Esophagus squamous epithelium (tissue), 4 donors: ENCODE measurements around the gene TEX2.

Experiments used
- CTCF ChIP-seq, 6 experiments: fragments of 450-650 bp in 4 of 6; fragments of 200-600 bp in 2 of 6; sonication (generic) in 2 of 6; IDR thresholded peaks; one replicate each; pipeline ENCODE4 v1.5.1; 2016 to 2019; ENCODE audit warnings: antibody characterized with exemption in 6 of 6, mild to moderate bottlenecking in 4 of 6, moderate library complexity in 4 of 6
- POLR2A ChIP-seq, 4 donors: fragments of 450-650 bp; IDR thresholded peaks; one replicate each; pipeline ENCODE4 v1.6.1; 2017; ENCODE audit warnings: antibody characterized with exemption in 4 of 4, mild to moderate bottlenecking in 4 of 4, moderate library complexity in 3 of 4

GRCh38 chr17:64261417-64262145 lies 1.5 kb downstream of the TEX2 start:
- TF ChIP-seq CTCF (IDR thresholded peaks at IDR 0.05) (no peak), POLR2A (IDR thresholded peaks at IDR 0.05) (no peak)
